Lower lobe of right lung (tissue), 2 donors: Measurements from ENCODE around the gene NLRP5. TPM values are rescaled to one million over a fixed set of nuclear protein-coding genes. Genes with fewer than 3 reads are reported as not detected.

Experiments
- ATAC-seq, 2 donors: fragments of 200-7000 bp; cut with Tn5 transposase; one replicate each; pipeline ENCODE4 v1.9.1; 2020 to 2022; ENCODE audit warnings: mild to moderate bottlenecking in 2 of 2, moderate library complexity in 2 of 2
- DNase-seq: peaks from one replicate; pipeline ENCODE4 v3.0.0-alpha.2; 2020
- H3K27ac ChIP-seq: fragments of 200-600 bp; one replicate; pipeline ENCODE4 v1.8.0; 2022
- H3K27me3 ChIP-seq: fragments of 200-600 bp; one replicate; pipeline ENCODE4 v1.8.0; 2022; ENCODE audit warnings: low read depth
- H3K36me3 ChIP-seq: fragments of 200-600 bp; one replicate; pipeline ENCODE4 v1.8.0; 2022; ENCODE audit warnings: mild to moderate bottlenecking
- H3K4me1 ChIP-seq: fragments of 200-600 bp; one replicate; pipeline ENCODE4 v1.8.0; 2022
- H3K4me3 ChIP-seq: fragments of 200-600 bp; one replicate; pipeline ENCODE4 v1.8.0; 2022; ENCODE audit warnings: mild to moderate bottlenecking
- H3K9me3 ChIP-seq: fragments of 200-600 bp; one replicate; pipeline ENCODE4 v1.8.0; 2022
- CTCF ChIP-seq: fragments of 200-600 bp; IDR thresholded peaks from one replicate; pipeline ENCODE4 v1.8.0; 2022; ENCODE audit warnings: antibody characterized with exemption, mild to moderate bottlenecking
- intact Hi-C: fragments of 100-400 bp; cut with DNase I; formaldehyde crosslinking; loops from one replicate; pipeline ENCODE4 v1.11.0; 2022
- total RNA-seq: library from RNA; stranded (reverse); fragmentation: NEBNext Ultra II Directional; extraction: Animal tissue kit (Norgen Biotek cat#: 25700); gene quantifications from one replicate; pipeline ENCODE4 v1.2.1, GENCODE V29; 2021
- donor health status: DM: no; HTN: yes; CAD: no; lungs with severe emphysema.

Gene NLRP5
- total RNA-seq, 1 donor from 2014 or later, result not detected

- peaks cover 34% of the 10 kb centered on the region for H3K36me3 ChIP-seq
- no peak for TF ChIP-seq CTCF
- no peaks in the 10 kb centered on the region for H3K9me3 ChIP-seq
- no peak for DNase-seq
- no peak overlapping the region for H3K27ac ChIP-seq
- intact Hi-C loops, result no loop called here
- peaks cover 11% of the 10 kb centered on the region for H3K4me1 ChIP-seq
- no peak overlapping the region for H3K4me3 ChIP-seq
- no peak for ATAC-seq
- H3K27me3 ChIP-seq, result no peaks in the 10 kb centered on the region
Measured at GRCh38 chr19:56085571-56086275, 99.1 kb downstream of the NLRP5 start.

- intact Hi-C loops, result no loop called here
- no peak overlapping the region for H3K27ac ChIP-seq
- no peak for TF ChIP-seq CTCF
- H3K4me1 ChIP-seq, result no peaks in the 10 kb centered on the region
- H3K9me3 ChIP-seq, result no peaks in the 10 kb centered on the region
- peak; percentile 5 to 11 for ATAC-seq
- peaks cover 35% of the 10 kb centered on the region for H3K36me3 ChIP-seq
- no peaks in the 10 kb centered on the region for H3K27me3 ChIP-seq
- H3K4me3 ChIP-seq, result no peak overlapping the region
- DNase-seq, result no peak
Measured at GRCh38 chr19:56086671-56087430, 100.3 kb downstream of the NLRP5 start.

GRCh38 chr19:56087647-56088496, 101.3 kb downstream of the NLRP5 start:
- intact Hi-C loops, result no loop called here
- DNase-seq (no peak), ATAC-seq (no peak)
- H3K36me3 ChIP-seq, result peaks cover 35% of the 10 kb centered on the region
- no peak overlapping the region for H3K27ac ChIP-seq
- no peak for TF ChIP-seq CTCF
- no peaks in the 10 kb centered on the region for H3K4me1 ChIP-seq
- no peaks in the 10 kb centered on the region for H3K9me3 ChIP-seq
- H3K27me3 ChIP-seq, result no peaks in the 10 kb centered on the region
- no peak overlapping the region for H3K4me3 ChIP-seq

- intact Hi-C loops, result no loop called here
- Histone ChIP-seq H3K27me3 (no peaks in the 10 kb centered on the region), H3K36me3 (peaks cover 39% of the 10 kb centered on the region), H3K9me3 (no peaks in the 10 kb centered on the region), H3K27ac (no peak overlapping the region), H3K4me1 (no peaks in the 10 kb centered on the region), H3K4me3 (no peak overlapping the region)
- ATAC-seq (no peak), DNase-seq (no peak)
- no peak for TF ChIP-seq CTCF
Measured at GRCh38 chr19:56088497-56089215, 102.1 kb downstream of the NLRP5 start.

- no peaks in the 10 kb centered on the region for H3K9me3 ChIP-seq
- no peak for TF ChIP-seq CTCF
- DNase-seq (no peak), ATAC-seq (no peak)
- intact Hi-C loops, result no loop called here
- H3K36me3 ChIP-seq, result peaks cover 39% of the 10 kb centered on the region
- H3K4me3 ChIP-seq, result no peak overlapping the region
- no peaks in the 10 kb centered on the region for H3K4me1 ChIP-seq
- H3K27me3 ChIP-seq, result no peaks in the 10 kb centered on the region
- H3K27ac ChIP-seq, result no peak overlapping the region
Measured at GRCh38 chr19:56089344-56089743, 102.8 kb downstream of the NLRP5 start.
